Activated CD8-positive, alpha-beta memory T cell treated with anti-CD3 and anti-CD28 coated beads, Interleukin-2, amount 50 U/mL, for 48 hours (primary cell): Measurements from ENCODE around the gene FAM89B.

Source experiments
- DNase-seq: peaks from one replicate; pipeline ENCODE4 v3.0.0-alpha.2; 2020

Gene FAM89B

DNA sequence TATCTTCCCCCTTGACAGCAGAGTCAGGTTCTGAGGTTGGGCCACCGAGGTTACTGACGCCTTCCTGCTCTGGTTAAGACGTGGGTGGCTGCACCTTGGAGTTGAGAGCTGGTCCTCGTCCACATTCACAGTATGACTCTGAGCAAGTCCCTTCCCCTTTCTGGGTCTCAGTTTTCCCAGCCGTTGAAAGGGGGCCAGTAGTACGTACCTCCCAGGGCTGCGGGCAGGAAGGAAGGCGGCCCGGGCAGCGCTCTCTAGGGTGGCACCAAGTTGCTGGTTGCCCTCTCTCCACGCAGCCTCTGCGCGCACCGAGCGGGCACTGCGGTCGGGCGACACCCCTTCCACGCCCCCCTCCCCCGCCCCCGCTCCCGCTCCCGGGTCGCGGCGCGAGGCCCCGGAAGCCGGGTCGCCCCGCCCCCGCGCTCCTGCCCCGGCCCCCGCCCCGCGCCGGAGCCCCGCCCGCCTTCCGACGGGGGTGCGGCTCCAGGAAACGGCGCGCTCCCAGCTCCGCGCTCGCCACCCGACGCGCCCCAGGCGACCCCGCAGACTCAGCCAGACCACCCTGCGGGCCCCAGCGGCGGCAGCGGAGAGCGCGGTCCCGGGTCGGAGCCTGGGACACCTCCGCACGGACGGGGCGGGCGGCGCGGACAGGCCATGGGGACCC lies 3.4 kb downstream of the FAM89B start, which contains the start of gene EHBP1L1:
Gene EHBP1L1, plus strand, starts transcription at position 486 of the 664 bp plus-strand sequence. CDS start 250 bp downstream, outside the sequence.
- DNase-seq = peak; percentile 87

DNA sequence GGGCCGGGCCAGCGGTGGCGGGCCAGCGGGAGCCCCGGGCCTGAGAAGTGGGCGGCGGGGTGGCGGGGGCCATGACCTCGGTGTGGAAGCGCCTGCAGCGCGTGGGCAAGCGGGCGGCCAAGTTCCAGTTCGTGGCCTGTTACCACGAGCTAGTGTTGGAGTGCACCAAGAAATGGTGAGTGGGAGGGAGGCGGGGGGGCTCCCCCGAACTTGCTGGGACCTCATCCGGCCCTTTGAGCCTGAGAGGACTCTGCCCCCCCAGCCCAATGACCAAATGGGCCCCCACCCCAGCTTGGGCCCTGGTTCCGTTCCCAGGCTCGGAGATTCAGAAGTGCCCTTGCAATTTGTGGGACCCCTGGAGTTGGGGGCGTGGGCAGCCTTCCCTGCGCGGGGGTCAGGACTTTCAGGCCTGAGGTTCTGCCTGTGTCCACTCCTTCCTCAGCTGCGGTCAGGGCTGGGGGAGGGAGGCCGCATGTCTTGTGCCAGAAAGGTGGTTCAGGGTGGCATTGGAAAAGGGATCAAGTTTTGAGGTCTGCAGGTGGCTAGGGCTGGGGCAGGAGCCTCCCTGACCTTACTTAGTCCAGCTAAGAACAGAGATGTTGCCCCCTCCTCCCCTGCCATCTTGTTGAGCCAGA lies 4.0 kb downstream of the FAM89B start:
- DNase-seq = no peak

DNA sequence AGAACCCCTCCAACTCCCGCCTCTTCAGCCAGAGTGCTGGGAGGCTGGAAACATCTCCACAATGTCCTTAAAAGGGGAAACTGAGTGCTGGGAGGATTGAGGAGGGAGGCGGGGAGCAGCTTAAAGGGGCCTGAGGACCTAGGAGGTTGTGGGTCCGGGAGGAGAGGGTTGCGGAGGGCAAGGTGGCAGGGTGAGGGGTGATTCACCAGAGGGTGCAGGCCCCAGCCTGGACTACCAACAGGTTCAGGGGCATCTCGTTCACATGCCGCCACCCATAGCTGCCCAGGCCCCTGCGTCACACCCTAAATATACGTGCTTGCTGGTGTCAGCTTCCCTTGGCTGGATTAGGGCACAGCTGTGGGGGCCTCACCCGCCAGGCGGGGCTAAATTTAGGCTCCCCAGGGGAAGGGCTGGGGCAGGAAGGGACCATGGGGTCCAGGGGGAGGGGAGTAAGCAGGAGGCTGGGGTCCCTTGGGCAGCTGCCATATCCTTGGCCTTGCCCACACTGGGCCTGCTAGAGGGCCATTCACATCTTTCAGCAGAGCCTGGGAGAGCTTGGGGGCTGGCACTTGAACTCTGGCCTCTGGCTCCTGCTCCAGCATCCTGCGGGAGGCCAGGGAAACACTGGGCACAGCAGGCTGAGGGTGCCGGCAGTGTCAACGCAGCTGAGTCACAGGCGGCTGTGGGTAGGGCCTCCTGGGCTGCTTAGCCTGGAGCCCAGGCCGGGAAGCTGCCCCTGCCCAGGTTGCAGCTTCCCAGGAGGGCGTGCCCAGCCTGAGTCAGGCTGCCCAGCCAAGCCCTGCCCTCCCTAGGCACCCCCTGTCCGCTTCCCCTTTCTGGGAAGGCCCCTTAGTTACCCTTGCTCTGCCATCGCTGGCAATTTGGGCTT lies 4.8 kb downstream of the FAM89B start:
- DNase-seq = no peak

DNA sequence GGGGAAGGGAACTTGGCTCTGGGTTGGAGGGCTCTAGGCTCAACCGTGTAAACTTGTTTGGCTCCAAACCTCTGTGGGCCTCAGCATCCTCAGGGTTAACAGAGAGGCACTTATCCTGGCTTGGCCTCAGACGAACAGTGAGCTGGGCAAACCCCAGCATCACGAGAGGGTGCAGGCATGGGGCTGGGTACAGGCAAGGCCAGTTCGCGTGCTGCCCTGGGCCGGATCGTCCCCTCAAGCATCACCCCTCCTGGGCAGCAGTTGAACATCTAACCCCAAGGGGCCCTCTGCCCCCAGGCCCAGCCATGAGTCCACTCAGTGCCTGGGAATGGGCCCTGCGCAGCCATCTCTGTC lies 5.4 kb downstream of the FAM89B start:
- DNase-seq = no peak

DNA sequence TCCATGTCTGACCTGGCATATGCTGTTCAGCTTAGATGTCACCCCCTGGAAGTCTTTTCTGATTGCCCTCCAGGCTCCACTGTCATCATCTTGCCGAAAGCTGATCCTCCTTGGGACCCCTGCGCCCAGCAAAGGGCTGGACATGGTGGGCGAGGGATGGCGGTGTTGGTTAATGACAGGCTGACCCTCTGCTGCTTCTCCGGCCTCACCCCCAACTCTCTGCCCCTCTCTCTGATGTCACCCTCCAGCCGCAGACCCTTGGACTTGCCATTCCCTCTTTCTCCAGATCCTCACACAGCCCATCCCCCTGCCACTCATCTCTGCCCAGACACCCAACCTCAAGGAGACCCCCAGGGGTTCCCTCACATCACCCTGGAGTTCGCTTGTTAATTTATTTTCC lies 5.8 kb downstream of the FAM89B start:
- no peak for DNase-seq

DNA sequence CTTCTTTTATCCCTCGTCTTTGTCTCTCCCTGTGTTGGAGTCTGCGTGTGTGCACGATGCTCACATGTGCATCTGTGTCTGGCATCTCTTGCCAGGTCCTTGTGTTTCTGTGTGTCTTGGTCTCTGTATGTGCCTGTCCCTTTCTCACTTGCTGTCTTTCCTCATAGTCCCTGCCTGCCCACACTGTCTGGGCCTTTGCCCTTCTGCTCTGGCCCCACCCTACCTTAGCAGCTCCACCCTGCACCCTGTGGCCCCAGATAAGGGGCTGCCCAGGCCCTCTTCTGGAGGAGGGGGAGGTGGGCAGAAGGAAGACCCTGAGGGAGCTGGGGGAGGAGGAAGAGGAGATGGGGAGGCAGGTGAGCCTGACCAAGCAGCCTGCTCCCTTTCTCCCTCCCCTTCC lies 6.3 kb downstream of the FAM89B start:
- DNase-seq = no peak

DNA sequence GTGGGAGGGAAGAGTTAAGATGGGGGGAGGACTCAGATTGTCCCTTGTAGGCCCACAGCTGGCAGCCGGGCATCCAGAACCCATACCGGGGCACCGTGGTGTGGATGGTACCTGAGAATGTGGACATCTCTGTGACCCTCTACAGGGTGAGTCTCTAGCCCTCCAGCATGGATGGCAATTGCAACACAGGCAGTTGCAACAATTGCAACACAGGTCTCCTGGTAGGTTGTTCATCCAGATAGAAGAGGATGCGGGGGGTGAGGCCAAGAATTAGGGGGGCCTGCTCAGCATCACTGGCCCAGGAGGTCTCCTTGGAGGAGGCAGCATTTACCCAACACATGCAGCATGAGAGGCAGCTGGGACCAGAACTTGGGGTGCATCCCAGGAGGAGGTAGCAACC lies 7.0 kb downstream of the FAM89B start:
- no peak for DNase-seq

DNA sequence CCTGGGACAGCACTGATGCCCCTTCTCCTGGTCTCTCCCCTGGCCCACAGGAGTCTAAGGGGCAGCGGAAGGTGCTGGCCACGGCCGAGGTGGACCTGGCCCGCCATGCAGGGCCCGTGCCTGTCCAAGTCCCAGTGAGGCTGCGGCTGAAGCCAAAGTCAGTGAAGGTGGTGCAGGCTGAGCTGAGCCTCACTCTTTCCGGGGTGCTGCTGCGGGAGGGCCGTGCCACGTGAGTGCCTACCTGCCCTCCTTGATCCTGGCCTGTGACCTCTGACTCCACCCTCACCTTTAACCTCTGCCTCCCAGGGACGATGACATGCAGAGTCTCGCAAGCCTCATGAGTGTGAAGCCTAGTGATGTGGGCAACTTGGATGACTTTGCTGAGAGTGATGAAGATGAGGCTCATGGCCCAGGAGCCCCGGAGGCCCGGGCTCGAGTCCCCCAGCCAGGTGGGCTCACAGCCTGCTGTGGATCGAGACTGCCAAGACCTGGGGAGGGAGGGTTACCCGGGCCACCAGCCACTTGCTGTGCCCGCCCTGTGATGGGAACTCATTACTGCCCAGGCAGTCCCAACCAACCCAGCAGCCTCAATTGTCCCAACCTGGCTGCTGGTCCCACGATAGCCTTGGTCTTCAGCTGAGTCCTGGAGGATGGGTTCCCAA lies 7.8 kb downstream of the FAM89B start:
- DNase-seq = no peak

DNA sequence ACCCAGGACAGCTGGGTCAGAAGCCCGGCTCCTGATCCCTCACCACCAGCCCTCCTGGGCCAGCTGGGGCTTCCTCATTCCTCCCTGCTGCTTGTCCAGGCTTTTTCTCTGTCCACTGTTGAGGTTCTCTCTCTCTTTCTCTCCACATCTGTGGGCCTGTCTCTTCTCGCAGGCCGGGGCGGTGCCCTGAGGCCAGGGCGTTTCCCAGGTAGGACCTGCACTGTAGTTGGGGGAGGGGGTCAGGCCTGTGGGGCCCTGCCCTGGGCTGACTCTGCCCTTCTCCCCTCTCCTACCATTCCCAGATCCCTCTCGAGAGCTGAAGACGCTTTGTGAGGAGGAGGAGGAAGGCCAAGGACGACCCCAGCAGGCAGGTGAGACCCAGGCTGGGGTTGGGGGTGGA lies 8.4 kb downstream of the FAM89B start:
- DNase-seq = no peak

DNA sequence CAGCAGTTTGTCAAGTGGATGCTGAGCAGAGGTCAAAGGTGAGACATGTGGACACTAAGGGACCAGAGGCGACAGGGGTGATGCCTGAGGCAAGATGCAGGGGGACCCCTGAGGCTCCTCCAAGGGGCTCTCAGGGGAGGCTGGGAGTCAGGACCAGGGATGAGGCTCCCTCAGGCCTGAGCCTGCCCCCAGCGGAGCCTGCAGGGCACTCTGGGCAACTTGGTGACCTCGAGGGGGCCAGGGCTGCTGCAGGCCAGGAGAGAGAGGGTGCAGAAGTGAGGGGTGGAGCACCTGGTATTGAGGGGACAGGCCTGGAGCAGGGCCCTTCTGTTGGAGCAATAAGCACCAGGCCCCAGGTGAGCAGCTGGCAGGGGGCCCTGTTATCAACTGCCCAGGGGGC lies 9.6 kb downstream of the FAM89B start:
- DNase-seq = no peak

DNA sequence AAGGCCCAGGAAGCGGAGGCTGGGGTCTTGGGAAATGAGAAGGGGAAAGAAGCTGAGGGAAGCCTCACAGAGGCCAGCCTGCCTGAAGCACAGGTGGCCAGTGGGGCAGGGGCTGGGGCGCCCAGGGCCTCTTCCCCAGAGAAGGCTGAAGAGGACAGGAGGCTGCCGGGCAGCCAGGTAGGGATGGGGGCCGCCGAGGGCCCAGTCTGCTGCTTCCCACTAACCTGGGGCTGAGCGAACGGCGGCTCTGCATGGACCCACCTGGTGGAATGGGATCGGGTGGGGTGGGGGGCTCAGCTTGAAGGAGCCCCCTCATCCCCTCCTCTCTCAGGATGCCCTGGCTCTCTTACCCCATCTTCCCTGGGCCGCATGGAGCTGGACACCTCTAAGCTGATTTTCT lies 11.3 kb downstream of the FAM89B start:
- no peak for DNase-seq

DNA sequence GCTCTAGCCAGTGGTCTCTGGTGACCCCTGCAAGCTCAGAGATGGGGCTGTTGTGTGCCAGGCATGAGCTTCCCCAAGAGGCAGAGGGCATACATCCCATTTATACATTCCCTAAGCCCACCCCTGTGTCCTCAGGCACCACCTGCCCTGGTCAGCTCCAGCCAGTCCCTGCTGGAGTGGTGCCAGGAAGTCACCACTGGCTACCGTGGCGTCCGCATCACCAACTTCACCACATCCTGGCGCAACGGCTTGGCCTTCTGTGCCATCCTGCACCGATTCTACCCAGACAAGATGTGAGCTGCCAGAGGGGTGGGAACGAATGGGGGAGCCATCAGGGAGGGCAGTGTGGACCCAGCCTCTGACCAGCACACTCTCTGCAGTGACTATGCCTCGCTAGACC lies 11.8 kb downstream of the FAM89B start:
- no peak for DNase-seq

DNA sequence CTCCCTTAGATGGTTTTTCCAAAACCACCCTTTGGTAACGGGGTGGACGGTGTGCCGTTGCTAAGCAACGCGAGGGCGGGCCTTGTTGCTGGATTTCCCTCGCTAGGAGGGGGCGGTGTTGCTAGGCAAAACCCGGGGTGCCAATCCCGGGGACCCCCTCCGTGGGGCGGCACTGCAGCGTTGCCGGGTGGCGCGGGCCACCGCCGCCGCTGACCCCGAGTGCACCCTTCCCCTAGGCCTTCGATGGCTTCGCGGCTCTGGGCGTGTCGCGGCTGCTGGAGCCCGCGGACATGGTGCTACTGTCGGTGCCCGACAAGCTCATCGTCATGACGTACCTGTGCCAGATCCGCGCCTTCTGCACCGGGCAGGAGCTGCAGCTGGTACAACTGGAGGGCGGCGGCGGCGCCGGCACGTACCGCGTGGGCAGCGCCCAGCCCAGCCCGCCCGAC lies 12.4 kb downstream of the FAM89B start:
- DNase-seq = no peak

DNA sequence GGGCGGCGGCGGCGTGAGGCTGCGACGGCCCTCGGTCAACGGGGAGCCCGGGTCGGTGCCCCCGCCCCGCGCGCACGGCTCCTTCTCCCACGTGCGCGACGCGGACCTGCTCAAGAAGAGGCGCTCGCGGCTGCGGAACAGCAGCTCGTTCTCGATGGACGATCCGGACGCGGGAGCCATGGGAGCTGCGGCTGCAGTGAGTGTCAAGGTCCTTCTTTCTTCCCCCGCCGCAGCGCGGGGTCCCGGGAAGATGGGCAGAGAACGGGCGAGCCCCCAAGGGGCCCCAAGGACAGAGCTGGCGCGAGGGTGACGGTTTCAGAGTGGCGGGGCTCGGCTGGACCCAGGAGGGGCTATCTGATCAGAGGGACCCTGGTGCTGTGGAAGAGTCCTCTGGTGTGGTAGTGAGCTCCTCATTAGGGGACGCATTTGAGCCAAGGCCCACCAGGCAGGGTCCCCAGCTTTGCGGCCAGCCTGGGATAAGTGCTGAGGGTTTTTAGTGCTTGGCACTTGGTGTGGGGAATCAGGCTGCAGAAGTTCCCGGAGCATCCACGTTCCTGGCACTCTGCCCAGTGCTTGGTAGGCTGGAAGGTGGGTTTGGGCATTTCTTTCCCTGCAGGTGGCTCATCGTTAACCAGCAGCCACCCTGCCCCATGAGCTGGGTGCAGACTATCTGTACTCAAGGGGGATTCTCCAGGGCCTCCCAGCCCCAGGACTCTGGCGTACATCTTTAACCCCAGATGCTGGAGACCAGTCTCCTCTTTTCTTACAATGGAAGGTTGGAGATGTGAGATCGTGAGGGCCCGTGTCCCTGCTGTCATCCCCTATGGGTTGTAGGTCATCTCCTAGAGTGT lies 13.3 kb downstream of the FAM89B start:
- no peak for DNase-seq

DNA sequence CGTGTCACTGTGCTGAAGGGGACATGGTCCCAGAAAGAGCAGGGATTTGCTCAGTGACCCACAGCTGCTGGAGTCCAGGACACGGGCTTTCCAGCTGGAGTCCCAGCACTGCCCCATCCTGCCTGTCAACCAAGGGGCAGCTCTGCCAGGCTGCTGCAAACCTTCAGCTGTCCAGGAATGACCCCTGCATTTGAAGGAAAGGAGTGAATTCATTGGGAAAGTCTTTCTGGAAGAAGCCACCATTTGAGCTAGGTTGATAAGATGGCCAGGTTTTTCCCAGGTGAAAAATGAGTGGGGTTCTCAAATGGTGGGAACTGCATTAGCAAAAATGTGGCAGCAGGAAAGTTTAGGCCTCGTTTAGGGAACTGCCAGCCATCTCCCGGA lies 13.9 kb downstream of the FAM89B start:
- DNase-seq = no peak

DNA sequence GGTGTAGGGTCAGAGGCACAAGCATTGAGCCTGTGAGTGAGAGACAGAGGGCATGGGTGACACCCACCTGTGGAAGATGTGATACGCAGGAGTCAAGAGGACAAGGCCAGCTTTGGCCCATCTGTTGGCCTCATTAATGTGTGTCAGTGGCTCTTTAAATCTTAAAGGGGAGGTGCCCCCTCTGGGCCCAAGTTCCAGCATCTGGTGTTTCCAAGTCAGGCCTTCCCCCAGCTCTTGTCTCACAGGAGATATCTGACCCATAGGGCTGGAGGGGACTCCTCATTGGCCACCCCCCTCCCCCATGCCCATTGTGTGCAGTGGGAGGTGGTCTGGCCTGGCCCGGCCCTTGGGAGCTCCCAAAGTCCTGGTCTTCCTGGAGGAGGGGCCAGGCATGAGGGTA lies 14.3 kb downstream of the FAM89B start:
- no peak for DNase-seq

DNA sequence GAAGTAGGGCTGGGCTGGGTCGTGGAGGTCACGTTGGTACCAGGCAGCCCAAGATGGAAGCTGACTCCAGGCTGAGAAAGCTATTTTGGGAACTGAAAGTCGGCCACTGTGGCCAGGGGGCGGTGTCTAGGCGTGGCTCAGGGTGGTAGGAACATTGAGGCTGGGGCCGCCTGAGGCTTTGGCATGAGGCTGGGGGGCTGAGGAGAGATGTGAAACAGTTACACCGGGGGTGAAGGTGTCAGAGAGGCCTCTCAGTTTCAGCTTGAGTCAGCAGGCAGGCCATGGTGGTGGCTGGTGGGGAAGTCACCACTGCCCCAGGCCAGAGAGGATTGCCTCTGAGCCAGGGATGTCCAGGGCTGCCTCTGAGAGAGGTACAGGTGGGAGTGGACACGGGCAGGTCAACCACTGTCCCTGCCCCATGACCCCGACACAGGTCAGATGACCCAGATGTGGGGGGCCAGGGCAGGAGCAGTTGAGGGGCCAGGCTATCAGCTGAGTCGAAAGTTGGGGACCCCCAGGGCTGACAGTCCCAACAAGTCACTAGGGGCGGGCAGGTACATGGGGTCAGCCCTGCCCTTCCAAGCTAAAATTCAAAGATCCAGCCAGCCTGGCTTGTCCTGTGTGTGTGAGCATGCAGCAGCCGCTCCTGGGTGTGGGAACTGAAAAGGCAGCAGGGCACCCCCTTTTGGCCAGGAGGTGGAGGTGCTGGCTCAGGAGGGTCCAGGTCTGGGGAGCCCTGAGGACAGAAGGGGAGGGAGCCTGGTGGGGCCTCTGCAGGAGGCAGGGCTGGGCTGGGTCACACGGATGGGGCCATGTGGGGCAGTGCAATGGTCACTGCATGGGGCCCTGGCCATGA lies 16.1 kb downstream of the FAM89B start:
- DNase-seq = peak; percentile 85

DNA sequence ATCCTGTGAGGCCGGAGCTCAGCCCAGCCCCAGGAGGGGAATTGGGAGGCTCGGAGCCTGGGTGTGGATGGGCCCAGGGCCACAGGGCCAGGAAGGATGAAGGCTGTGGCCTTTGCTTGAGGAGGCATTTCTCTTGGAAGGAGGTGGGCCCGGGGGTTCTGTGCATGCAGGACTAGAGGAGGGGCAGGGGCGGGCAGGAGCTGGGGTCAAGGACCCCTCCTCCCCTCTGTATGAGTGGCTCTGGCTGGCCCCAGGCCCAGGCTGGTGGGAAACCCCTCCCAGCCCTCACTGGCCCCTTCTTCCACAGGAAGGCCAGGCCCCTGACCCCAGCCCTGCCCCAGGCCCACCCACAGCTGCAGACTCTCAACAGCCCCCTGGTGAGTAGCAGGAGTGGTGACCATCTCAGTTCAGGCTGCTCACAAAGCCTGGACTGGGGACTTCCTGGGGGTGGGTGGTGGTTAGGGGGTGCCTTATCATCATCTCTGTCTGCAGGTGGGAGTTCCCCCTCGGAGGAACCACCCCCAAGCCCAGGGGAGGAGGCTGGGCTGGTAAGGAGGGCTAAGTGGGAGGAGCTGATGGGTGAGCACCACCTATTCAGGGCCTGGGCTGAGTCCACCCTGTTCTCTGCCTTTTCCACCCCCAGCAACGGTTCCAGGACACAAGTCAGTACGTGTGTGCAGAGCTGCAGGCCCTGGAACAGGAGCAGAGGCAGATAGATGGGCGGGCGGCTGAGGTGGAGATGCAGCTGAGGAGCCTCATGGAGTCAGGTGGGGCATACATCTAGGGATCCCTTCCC lies 17.3 kb downstream of the FAM89B start:
- peak; percentile 71 for DNase-seq

DNA sequence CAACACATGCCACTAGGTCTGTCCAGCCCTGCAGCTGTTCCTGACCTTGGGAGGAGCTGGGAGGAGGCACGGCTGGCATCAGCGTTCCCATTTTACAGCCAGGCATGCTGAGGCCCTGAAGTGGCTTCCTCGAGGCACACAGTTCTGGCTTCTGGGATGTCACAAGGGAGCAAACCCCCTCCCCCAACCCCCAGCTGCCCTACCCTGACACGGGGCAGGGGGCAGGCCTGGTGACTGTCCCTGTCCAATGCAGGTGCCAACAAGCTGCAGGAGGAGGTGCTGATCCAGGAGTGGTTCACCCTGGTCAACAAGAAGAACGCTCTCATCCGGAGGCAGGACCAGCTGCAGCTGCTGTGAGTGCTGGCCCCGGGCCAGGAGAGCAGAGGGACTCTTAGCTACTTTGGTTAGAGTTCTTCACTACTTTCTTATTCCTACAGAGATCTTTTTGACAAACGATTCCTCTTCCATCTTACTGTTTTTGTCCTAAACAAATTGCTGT lies 18.0 kb downstream of the FAM89B start:
- DNase-seq = no peak
